Activated CD4-positive, CD25-positive, alpha-beta regulatory T cell treated with anti-CD3 and anti-CD28 coated beads, Interleukin-2, amount 50 U/mL, for 24 hours (primary cell): Measurements from ENCODE around the gene PLA2G12A.

Experiments
- ATAC-seq, 2 donors: fragments of 150-1000 bp; cut with Tn5 transposase; one replicate each; pipeline ENCODE4 v1.10.0; 2021; ENCODE audit warnings: mild to moderate bottlenecking in 1 of 2, moderate library complexity in 1 of 2

PLA2G12A gene

DNA sequence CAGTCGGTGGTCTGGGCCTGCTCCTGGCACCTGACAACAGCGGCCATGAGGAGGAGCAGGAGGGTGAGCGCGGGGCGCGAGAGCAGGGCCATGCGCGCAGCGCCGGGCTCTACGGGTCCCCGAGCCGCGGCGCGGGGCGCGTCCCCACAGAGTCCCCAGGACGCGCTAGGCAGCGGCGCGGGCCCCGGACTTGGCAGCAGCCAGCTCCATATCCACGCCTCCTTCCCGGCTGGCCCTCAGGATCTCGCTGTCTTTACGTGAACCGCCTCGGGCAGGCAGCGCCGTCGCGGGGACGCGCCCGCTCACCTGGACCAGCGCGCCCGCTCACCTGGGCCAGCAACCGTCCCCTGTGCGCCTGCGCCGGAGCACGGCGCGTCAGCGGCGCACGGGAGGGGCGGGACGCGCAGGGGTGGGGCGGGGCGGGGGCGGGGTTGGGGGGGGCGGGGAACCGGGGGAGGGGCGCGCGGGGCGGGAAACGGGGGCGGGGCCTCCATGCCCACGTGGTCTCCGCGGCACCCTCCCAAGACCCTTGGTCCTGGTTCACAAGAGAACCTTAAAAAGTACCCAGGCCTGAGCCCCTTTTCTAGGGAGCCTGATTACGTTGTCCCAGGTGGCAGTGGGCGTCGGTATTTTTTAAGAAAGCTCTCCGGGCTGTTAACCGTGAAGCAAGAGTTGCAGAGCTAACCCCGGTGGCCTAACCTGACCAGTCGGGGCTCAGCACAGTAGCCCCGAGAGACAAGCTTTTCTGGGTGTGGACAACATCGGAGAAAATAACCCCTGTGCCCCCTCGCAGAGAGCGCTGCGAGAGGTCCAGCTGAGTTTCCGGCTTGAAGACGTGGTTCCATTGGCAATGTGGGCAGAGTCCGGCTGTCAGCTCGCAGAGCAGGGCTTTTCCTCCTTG is at the start of gene PLA2G12A:
PLA2G12A (minus strand) TSS at position 353 of the 901 bp plus-strand sequence; CDS start at position 92, 261 bp downstream.
- ATAC-seq, result peak; percentile 84 to 85

DNA sequence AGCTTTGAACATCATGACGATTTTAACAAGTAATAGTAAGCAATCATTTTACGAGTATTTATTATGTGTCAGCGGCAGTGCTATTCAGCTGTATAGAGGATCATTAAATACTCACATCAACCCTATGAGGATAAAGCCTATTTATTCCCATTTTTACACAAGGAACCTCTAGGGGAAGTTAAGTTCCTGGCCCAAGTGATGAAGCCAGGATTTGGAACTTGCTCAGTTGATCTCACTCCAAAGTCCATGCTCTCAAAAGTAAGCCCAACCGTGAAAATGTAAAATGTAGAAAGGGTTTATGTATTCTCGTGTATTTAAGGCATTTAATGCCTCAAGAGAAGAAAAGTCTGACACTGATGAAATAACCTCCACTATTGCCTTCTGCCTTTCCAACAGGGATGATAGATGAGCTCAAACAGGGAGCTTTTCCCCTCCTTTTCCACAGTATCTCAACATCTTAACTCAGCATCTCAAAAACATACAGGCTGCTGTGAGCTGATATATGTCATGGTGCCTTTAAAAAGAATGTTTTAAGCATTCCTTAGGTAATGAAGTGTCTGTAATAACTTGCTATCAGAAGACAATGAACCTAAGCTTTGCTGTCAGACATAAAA is 35.0 kb upstream of the PLA2G12A start:
- no peak for ATAC-seq

DNA sequence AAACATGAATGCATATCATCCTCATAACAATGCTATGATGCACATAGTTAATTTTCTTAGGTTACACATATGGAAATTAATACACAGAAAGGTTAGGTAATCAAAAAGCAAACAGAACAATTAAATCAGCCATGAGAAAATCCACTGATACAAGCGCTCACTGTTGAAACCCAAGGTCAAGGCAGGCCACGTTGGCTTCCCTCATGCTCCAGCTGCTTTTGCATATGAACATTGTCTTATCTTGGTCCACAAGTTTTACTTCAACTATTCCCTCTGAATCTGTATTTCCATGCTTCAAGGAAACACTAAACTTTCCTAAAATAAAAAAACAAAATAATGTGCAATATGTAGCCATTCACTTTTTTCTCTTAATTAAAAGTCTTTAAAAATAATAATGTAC is 34.5 kb upstream of the PLA2G12A start:
- no peak for ATAC-seq

DNA sequence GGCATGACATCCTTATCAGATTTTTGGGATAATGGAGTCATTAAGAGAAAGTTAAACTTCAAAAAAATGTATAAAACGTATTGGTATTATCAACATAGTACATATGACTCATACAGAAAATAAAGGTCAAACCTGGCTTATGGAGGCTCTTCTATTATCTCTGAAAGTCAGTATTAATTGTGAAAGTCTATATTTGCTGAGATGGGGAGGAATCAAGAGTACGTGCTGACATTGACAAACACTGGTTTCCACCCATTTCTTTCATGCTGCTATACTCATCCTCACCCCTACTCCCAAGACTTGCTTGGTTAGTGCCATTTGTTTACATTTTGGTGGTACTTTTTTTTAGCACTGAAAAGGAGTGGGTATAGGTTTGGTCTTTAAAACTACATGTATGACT is 30.8 kb upstream of the PLA2G12A start:
- ATAC-seq, result peak; percentile 60 to 76

DNA sequence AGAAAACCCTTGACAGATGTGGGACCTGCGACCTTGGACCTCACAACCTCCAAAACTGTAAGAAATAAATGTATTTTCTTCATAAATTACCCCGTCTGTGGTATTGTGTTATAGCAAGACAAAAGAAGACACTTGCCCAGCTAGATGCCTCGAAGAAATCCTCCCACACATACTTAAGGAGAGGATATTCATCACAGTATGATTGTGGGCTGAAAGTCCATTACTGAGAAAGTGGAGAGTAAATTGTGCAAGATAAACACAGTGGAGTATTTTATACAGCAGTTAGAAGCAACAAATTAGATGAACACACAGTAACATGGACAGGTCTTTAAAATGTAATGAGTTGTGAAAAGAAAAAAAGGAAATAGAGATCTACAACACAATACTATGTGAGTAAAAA is 25.8 kb upstream of the PLA2G12A start:
- ATAC-seq, result no peak

DNA sequence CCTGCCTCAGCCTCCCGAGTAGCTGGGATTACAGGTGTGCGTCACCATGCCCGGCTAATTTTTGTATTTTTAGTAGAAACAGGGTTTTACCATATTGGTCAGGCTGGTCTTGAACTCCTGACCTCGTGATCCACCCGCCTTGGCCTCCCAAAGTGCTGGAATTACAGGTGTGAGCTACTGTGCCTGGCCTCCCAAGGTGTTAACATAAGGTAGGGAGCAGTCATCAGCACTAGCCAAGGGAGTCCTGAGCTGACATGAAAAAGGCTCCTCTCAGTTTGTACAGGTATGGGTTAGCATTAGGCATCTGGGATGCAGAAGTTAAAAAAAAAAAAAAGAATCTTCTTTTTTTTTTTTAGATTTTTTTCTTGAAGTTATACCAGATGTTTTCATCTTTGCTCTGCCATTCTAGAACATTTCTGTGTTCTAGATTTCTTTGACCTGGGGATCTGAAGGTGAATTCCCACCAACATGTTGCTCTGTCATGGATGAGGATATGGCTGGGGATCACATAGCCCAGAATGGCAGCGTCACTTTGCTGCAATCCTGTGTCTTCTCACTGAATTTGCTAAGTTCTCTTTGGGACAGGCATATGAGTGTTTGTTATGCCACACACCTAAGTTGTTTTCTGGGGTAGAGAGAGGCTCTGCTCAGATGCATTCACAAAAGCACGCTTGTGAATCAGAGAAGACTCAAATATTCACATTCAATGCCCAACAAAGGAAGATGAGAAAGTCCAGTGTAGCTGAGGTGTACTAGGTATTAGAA is 24.4 kb upstream of the PLA2G12A start:
- no peak for ATAC-seq

DNA sequence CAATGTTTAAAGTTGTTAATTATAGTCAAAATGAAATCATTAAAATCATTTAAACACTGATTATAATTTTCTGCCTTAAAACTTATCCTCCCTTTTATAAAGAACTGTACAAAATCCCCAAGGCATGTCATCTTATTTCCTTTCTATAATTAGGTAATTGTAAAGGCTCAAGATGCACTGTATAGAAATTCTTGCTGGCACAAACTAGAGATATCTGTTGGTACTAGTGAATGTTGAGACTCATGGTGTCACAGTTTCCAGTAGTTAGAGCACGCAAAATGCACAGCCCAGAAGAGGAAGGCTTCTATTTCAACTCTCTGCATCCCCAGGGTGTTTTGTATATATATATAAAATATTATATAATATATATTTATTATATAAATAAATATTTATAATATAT is 22.7 kb upstream of the PLA2G12A start:
- ATAC-seq, result no peak

DNA sequence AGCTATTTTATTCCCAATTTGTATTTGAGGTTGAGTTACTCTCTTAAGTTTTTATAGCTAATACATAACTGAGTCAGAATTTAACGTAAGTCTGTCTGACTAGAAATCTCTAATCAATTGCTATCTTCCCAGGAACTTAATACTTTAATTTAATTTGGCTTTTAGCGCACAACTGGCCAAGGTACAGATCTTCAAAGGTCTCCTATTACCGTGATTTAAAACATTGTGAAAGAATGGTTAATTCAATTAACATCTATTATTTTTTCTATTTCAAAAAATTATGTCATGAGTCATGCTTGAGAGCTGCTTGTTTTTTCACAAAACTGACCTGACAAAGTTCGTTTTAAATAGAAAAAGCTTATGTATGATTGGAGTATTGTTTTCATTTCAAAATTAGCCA is 22.0 kb upstream of the PLA2G12A start:
- ATAC-seq, result no peak

DNA sequence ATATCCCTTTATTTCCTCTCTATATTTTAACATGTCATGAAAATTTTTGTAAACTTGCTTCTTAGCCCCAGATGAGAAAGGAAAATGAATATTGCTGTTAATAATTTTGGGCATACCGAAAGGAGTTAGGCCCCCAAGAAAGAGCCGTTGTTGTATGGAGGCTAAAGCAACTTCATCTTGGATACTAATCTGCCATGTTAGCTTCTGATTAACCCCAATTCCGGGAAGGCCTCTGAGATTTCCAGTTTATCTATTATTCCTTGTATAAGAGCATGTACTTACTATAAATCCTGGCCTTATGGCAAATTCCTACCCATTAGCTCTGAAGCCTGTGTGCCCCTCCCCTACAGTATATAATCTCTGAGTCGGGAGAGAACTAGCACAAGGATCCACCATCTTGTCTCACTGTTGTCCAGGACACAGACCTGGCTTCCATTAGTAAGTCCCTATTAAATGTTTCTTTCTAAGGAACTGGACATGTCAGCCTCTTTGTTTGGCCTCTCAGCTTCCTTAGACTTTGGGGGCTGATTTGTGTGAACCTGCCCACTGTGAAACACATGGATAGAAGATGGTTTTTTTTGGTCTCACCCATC is 20.9 kb upstream of the PLA2G12A start:
- no peak for ATAC-seq

DNA sequence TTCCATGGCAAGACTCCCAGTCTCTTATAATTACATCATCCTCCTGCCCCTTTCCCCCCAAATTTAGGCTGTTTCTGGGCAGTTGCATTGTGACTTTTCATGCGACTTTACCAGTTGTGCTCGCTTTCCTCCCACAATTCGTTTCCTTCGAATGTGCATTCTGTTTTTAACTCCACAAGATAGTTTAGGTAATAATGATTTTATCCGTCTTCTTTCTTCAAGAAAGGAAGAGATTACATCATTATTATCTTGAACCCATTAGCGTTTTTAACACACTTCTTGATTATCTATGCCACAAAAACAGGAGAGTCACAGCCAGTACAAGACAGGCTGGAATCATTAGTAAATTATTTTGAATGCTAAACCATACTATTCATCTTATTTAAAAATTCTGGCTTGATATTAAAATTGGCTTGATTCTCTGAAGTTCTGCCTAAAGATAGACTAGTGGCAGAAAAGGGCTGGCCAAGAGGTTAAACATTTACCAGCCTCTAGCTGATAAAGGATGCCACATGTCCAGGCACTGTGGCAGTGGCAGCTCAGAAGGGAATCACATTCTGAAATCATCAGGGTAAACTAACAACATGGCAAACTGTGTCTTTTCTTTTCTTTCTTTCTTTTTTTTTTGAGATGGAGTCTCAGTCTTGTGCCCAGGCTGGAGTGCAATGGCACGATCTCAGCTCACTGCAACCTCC is 19.7 kb upstream of the PLA2G12A start:
- no peak for ATAC-seq

DNA sequence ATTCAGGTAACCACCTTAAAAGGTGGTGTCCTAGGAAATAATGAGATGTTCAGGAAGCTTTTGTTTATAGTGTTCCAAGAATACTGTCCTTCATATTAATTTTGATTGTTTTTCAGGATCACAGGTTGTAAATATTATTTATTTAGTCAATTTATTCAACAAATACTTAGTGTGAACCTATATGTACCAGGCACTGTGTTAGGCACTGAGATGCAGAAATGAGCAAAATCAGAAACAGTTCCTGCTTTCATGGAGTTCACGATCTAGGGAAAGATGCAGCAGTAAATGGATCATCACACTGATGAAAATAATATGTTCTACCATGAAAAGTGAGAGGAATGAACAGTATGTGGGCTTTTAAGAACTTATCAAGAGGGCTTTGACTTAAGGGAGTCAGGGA is 18.2 kb upstream of the PLA2G12A start:
- no peak for ATAC-seq

DNA sequence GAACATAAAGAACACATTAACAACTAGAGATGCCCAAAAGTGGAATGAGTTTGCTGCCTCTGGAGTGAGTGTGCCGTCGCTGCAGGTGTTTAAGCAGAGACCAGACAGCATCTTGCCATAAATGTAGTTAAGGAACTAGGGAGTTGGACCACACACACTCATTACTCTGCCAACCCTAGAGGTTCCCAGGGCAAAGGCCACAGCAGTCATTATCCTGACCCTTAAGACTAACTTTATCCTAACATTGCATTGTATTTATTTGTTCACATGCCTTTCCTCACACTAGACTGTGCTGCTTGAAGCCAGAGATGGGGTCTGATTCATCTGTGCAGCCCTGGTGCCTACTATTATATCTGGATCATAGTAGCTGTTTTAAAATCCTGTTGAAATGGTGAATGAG is 16.9 kb upstream of the PLA2G12A start:
- no peak for ATAC-seq

DNA sequence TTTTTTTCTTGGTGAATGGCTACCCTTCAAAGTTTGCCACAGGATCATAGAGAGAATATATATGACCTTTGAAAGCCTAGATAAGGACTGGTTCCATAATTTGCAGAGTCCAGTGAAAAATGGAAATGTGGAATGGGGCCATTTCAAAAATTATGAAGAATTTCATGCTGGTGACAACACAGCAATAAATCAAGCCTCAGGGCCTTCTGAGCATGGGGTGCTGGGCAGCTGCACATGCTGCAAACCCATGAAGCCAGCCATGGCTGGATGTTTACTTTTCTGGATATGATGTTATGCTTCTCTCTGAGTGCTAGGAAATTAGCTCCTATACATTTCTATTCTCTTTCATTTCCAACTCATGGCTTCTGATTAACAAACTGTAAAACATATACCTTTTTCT is 16.0 kb upstream of the PLA2G12A start:
- ATAC-seq, result no peak

DNA sequence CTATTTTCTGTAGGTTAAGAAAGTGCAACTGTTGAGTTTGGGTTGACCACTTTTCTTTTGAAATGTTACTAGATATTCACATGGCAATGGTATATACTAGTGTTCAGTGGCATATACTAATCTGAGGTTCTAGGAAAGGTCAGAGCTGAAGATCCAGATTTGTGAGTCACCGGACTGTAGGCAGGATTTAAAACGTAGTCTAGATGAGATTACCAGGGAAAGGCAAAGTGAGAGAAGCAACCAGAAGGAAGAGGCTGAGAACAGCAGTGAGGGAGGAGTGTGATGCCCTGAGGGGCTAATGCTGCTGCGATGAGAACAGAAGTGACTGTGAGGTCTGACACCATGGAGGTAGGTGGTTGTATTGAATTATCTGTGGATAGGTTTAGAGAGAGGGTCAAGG is 9.7 kb upstream of the PLA2G12A start:
- no peak for ATAC-seq

DNA sequence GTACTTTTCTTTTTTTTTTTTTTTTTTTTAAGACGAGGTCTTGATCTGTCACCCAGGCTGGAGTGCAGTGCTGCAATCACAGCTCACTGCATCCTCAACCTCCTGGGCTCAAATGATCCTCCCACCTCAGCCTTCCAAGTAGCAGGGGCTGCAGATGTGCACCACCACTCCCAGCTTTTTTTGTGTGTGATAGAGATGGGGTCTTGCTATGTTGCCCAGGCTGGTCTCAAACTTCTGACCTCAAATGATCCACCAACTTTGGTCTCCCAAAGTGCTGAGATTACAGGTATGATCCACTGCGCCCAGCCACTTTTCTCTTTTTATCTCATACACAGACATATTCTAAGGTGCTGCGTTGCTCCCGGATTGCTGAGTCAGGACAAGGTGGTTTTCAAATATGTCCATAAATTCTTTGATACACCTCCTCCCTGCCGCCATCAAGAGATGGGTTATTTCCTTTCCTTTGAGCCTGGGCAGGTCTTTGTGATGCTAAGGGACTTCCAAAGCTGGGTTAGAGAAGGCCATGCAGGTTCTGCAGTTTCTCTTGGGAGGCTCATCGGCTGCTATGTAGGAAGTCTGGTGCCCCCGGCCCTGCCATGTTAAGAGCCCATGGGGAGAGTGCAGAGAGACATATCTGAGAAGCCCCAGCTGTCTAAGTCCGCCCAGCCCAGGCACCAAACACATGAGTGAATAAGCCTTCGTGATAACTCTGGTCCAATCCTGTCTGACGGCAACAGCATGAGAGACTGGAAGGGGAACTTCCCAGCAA is 8.4 kb upstream of the PLA2G12A start:
- no peak for ATAC-seq

DNA sequence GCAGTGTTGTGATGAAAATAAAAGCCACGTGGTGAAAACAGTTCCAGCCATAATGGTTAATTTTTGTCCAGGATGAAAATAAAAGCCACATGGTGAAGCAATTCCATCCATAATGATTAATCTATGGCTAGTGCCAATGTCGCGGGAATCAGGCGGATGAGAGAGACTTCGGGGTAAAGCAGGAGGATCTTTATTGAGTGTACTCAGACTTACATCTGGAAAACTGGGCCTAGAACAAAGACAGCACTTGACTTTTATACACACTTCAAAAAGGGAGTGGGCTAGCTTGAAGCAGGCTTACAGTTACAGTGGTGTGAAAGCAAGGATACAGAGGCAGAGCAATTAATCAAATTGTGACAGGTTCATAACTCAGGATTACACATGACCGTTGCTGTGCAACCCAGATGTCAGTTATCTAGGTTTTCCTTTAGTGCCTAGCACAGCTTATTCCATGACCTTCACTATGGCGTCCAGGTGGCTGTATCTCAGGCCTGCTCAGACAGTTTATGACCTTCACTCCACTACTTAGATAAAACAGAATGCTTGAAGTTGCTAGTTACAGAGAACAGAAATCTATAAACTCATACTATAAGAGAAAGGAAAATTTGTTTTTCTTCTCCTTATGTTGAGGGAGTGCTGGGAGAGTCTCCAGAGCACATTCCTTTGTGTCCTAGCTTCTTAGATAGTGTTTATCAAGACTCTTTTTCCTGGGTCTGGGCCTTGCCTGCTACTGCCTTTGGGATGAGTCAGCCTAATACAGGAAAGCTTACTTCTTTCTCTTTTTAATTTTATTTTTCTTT is 5.9 kb upstream of the PLA2G12A start:
- ATAC-seq, result no peak

DNA sequence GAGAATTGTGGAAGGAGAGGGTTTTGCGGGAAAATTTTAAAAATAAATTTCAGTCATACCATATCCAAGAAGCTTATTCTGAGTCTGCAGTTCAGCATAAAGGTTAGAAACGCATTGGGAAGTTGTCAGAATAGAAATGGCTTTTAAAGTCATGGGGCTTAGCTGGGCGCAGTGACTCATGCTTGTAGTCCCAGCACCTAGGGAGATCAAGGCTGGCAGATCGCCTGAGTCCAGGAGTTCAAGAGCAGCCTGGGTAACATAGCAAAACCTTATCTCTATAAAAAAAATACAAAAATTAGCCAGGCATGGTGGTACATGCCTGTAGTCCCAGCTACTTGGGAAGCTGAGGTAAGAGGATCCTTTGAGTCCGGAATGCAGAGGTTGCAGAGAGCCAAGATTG is 3.9 kb upstream of the PLA2G12A start:
- ATAC-seq, result no peak

DNA sequence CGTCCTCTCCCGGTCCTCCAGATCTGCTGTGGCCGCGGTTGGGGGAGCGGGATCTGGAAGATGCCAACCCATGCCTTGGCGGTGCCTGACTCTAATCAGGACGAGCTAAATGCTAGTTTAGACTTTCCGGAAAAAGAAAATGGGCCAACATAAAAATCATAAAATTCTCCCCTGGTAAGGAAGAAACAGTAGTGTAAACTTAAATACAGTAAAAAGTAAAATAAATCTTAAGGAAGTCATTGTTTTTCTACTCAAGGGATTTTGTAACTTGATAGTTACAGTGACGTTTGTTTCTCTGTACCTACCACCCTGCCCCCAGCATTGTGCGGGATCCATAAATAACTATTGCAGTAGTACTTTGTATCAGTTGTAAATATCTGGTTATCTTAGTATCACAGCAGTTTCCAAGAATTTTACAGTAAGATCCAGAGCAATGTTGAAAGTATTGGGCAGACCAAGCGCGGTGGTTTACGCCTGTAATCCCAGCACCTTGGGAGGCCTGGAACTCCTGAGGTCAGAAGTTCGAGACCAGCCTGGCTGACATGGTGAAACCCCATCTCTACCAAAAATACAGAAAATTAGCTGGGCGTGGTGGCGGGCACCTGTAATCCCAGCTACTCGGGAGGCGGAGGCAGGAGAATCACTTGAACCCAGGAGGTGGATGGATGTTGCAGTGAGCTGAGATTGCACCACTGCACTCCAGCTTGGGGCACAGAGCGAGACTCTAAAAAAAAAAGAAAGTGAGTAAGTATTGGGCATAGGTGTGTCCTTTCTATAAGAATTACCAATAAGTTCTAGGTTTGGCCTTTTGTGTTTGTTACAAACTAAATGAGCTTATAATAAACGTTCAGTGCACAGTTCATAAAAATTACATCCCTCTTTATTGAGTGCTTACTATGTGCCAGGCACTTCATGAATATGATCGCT is 1.0 kb upstream of the PLA2G12A start:
- no peak for ATAC-seq

DNA sequence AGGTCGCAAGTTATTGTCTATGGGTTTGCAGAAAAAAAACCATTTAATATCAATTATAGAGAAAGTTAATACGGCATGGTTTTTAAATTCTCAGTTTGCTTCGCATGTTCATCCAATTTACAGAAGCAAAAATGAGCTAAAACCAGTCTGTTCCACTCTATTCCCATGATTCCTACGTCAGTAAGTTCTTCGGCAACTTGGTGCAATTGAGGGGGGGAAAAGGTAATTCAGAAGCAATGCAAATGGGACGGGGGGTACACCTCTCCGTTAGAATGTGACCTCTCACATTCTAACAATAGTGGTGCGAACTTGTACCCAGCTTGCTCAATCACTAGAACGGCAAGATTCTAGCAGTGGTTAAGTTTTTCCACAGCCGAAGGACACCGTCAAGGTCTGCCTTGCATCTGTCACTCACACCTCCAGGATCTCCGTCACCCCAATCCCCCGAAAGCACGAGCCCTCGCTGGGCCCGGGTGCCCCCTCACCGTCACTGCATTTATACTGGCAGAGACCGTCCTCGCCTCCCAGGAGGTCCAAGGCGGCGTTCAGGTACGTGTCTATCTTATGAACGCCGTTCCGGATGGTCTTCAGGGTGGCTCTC is 653 bp downstream of the PLA2G12A start:
- peak in 1 of 2 donors; percentile 25 for ATAC-seq
